ENCODE measurements around the gene ERLIN1. TPM values are rescaled to one million over a fixed set of nuclear protein-coding genes. Genes with fewer than 3 reads are reported as not detected.

The ERLIN1 gene
- total RNA-seq, 1 experiment from 2014 or later, result 31.4 TPM

DNA sequence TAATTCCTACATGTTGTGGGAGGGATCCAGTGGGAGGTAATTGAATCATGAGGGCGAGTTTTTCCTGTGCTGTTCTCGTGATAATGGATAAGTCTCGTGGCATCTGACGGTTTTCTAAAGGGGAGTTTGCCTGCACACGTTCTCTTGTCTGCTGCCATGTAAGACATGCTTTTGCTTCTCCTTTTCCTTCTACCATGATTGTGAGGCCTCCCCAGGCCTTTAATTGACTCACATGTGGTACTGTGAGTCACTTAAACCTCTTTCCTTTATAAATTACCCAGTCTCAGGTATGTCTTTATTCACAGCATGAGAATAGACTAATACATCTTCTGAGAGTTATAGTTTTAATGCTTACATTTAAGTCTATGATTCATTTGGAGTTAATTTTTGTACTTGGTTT is 81.5 kb downstream of the ERLIN1 start:
- in situ Hi-C loops (cut with HindIII; ENCODE audit: low pct_unique_long_range_greater_than_20kb, low sequenced_read_pairs), result no loop called here
- DNase-seq (ENCODE audit: low read depth), result no peak

DNA sequence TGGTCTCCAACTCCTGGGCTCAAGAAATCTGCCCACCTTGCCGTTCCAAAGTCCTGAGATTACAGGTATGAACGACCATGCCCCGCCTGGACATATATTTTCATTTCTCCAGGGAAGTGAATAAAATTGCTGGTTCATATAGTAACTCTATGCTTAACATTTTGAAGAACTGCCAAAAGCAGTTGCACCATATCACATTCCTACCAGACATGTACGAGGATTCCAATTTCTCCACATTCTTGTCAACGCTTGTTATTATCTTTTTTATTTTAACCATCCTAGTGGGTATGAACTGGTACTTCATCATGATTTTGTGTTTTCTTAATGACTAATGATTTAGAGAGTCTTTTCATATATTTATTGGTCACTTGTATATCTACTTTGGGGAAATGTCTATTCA is 82.2 kb downstream of the ERLIN1 start:
- no peak for DNase-seq (ENCODE audit: low read depth)
- in situ Hi-C loops (cut with HindIII; ENCODE audit: low pct_unique_long_range_greater_than_20kb, low sequenced_read_pairs), result no loop called here

DNA sequence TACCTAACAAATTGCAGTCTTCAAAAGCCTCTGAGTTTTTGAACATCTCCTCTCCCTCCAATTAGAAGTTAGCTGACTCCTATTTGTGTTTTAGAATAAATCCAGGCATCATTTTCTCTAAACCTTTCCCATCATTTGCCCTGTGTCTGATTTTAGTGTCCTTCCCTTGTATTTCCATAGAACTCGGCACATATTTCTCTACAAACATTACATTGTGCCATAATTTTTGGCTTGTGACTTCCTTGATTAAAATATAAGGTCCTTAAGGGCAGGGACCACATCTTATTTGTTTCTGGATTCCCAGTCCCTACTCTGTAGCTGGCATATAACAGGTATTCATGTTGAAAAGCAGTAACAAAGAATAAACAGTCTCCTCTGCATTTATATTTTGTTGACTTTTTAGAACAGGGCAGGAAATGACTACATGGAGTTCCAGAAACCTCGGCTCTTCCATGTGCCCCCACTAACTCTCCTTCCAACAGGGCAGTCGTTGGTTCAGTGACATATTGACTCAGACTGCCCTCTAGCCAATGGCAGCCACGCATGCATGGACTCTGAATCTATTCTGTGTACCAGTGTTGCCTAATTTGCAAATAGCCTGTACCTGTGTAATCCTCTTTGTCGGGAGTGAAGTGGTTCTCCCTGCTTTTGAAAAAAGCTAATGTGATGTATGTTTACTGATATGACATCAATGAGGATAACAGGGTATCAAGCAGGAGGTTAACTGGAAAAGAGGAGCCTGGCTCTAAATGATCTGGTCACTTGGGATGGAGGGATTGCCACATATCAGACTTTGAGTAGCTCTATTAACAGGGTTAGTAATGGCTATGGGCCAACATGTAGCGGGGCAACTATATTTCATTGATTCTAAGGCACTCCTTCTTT is 84.4 kb downstream of the ERLIN1 start:
- DNase-seq (ENCODE audit: low read depth), result no peak
- in situ Hi-C loops (cut with HindIII; ENCODE audit: low pct_unique_long_range_greater_than_20kb, low sequenced_read_pairs), result no loop called here

DNA sequence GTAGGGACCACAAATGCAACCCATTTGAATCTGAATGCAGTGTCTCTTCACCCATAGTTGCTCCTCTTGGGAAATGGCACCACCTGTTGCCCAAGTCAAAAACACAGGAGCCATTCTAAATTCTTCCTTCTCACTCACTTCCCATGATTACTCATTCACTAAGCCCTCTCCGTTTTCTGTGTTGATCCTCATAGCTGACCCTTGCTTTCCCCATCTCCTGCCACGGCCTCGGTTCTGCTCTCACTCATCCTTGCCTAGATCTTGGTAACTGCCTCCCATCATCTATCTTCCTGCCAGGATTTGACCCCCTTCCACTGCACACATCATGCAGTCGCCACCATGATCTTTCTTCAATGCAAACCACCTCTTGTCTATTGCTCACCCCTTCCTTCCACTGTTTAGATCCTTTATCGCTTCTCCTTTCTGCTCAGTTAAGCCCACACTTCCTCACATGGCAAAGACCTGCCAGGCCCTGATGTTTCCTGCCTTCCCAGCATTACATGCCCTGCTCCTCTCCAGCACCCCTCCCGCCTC is 85.1 kb downstream of the ERLIN1 start:
- in situ Hi-C loops (cut with HindIII; ENCODE audit: low pct_unique_long_range_greater_than_20kb, low sequenced_read_pairs), result no loop called here
- no peak for DNase-seq (ENCODE audit: low read depth)

Other genes with a start within 250 kb of the ERLIN1 start
- 6.0 and 6.2 TPM in 2 replicates for gene DNMBP, start 176.1 kb downstream of the ERLIN1 start, total RNA-seq (2014; rRNA removed; shearing (Covaris generic); ENCODE audit: low replicate concordance)
- gene CPN1, start 104.2 kb downstream of the ERLIN1 start, total RNA-seq (2014; rRNA removed; shearing (Covaris generic); ENCODE audit: low replicate concordance), result not detected in 2 replicates
- 10.8 and 11.0 TPM in 2 replicates for gene CHUK, start 43.6 kb upstream of the ERLIN1 start, total RNA-seq (2014; rRNA removed; shearing (Covaris generic); ENCODE audit: low replicate concordance)
- 28.5 and 39.6 TPM in 2 replicates for gene CWF19L1, start 81.6 kb upstream of the ERLIN1 start, total RNA-seq (2014; rRNA removed; shearing (Covaris generic); ENCODE audit: low replicate concordance)
- 54.4 and 55.8 TPM in 2 replicates for gene BLOC1S2, start 100.7 kb upstream of the ERLIN1 start, total RNA-seq (2014; rRNA removed; shearing (Covaris generic); ENCODE audit: low replicate concordance)
- not detected in 2 replicates for gene PKD2L1, start 144.2 kb upstream of the ERLIN1 start, total RNA-seq (2014; rRNA removed; shearing (Covaris generic); ENCODE audit: low replicate concordance)
- gene SCD, start 161.2 kb upstream of the ERLIN1 start, total RNA-seq (2014; rRNA removed; shearing (Covaris generic); ENCODE audit: low replicate concordance), result 97.2 and 98.9 TPM in 2 replicates